CD4-positive, CD25-positive, alpha-beta regulatory T cell (primary cell): ENCODE data around the gene UBE2L3. TPM values are rescaled to one million over a fixed set of nuclear protein-coding genes. Genes with fewer than 3 reads are reported as not detected.
"Not testable (repeated sequence)": the region's sequence is repeated elsewhere in the genome, so short reads cannot be mapped to it uniquely, and the experiment has no call there.

Source experiments
- ATAC-seq, 2 donors: fragments of 150-1000 bp; cut with Tn5 transposase; one replicate each; pipeline ENCODE4 v1.10.0; 2021; ENCODE audit warnings: low read depth in 2 of 2, moderate number of reproducible peaks in 2 of 2, moderate library complexity in 1 of 2
- DNase-seq, 3 donors: peaks; one replicate each; pipeline versions ENCODE4 v3.0.0 to v3.0.0-alpha.2; 2012 to 2022; ENCODE audit warnings: mixed read lengths in 1 of 3
- H3K27ac ChIP-seq: one replicate; pipeline ENCODE4 v1.7.0; 2013; ENCODE audit warnings: mild to moderate bottlenecking, low read length; ENCODE audit not compliant: insufficient read depth, poor library complexity, severe bottlenecking
- H3K27me3 ChIP-seq: one replicate; pipeline ENCODE4 v1.7.0; 2013; ENCODE audit warnings: low read length; ENCODE audit not compliant: control insufficient read depth, insufficient read depth
- H3K36me3 ChIP-seq: one replicate; pipeline ENCODE4 v1.7.0; 2013; ENCODE audit warnings: mild to moderate bottlenecking, low read length, moderate library complexity; ENCODE audit not compliant: control insufficient read depth, insufficient read depth
- H3K4me1 ChIP-seq: 2 replicates; pipeline ENCODE4 v1.7.0; 2013; ENCODE audit warnings: mild to moderate bottlenecking, low read length; ENCODE audit not compliant: insufficient read depth, control insufficient read depth, poor library complexity, severe bottlenecking
- H3K4me3 ChIP-seq: one replicate; pipeline ENCODE4 v1.7.0; 2013; ENCODE audit warnings: low read depth, mild to moderate bottlenecking, low read length, moderate library complexity
- H3K9me3 ChIP-seq, 2 experiments: 1 replicate in 1 of 2; 2 replicates in 1 of 2; pipeline ENCODE4 v1.7.0; 2013; ENCODE audit warnings: low read length in 2 of 2, mild to moderate bottlenecking in 1 of 2, moderate library complexity in 1 of 2; ENCODE audit not compliant: control insufficient read depth in 2 of 2
- H3K27ac Mint-ChIP-seq, 3 donors: one replicate each; pipeline ENCODE4 v1.8.0; 2020 to 2022; ENCODE audit warnings: mild to moderate bottlenecking in 3 of 3, mixed read lengths in 3 of 3, moderate library complexity in 2 of 3
- H3K27me3 Mint-ChIP-seq: one replicate; pipeline ENCODE4 v1.8.0; 2022; ENCODE audit warnings: mild to moderate bottlenecking, mixed read lengths
- H3K36me3 Mint-ChIP-seq: one replicate; pipeline ENCODE4 v1.8.0; 2020; ENCODE audit warnings: mixed read lengths
- H3K4me1 Mint-ChIP-seq, 4 donors: one replicate each; pipeline ENCODE4 v1.8.0; 2020 to 2022; ENCODE audit warnings: mixed read lengths in 4 of 4, mild to moderate bottlenecking in 1 of 4
- H3K4me3 Mint-ChIP-seq, 4 donors: one replicate each; pipeline ENCODE4 v1.8.0; 2020 to 2022; ENCODE audit warnings: mild to moderate bottlenecking in 4 of 4, mixed read lengths in 4 of 4, moderate library complexity in 3 of 4
- H3K9me3 Mint-ChIP-seq, 7 donors: one replicate each; pipeline ENCODE4 v1.8.0; 2020 to 2022; ENCODE audit warnings: mixed read lengths in 7 of 7, mild to moderate bottlenecking in 3 of 7, moderate library complexity in 2 of 7
- polyA plus RNA-seq, 4 donors: library from polyadenylated mRNA; unstranded; fragments of 300-500 nt; fragmentation: Illumina TruSeq; gene quantifications; one replicate each; pipeline ENCODE4 v1.2.3, GENCODE V29; 2021
- total RNA-seq: library from RNA; stranded (reverse); gene quantifications from one replicate; pipeline ENCODE4 v1.2.3, GENCODE V29; 2022

Gene UBE2L3
- total and polyA plus RNA-seq, 5 donors from 2014 or later = 33.7 to 124 (median 104) TPM

- H3K4me3 Mint-ChIP-seq = peak overlapping the region in 1 of 4 donors; percentile 79
- no peaks in the 10 kb centered on the region for H3K27me3 Mint-ChIP-seq
Measured at GRCh38 chr22:21635771-21636510, 68.4 kb downstream of the UBE2L3 start.

GRCh38 chr22:21636629-21637218, 69.2 kb downstream of the UBE2L3 start:
- H3K4me1 ChIP-seq = peaks cover 6% of the 10 kb centered on the region
- no peaks in the 10 kb centered on the region for H3K9me3 ChIP-seq
- no peaks in the 10 kb centered on the region for H3K36me3 ChIP-seq
- Mint-ChIP-seq H3K27me3 (peaks cover 1% of the 10 kb centered on the region), H3K4me1 (peaks cover 0 to 18% (median 13%) of the 10 kb centered on the region in 4 donors), H3K27ac (no peak overlapping the region), H3K36me3 (no peaks in the 10 kb centered on the region), H3K4me3 (peak overlapping the region in 1 of 4 donors; percentile 79), H3K9me3 (peaks cover 0 to 1% (median 0%) of the 10 kb centered on the region in 7 donors)
- H3K27me3 ChIP-seq = no peaks in the 10 kb centered on the region
- H3K4me3 ChIP-seq = no peak overlapping the region
- DNase-seq (no peak), ATAC-seq (no peak)
- H3K27ac ChIP-seq = no peak overlapping the region

More at GRCh38 chr22:21635771-21636510, 68.4 kb downstream of the UBE2L3 start:
- Histone ChIP-seq H3K4me3 (no peak overlapping the region), H3K27me3 (no peaks in the 10 kb centered on the region), H3K36me3 (no peaks in the 10 kb centered on the region), H3K9me3 (no peaks in the 10 kb centered on the region), H3K4me1 (no peaks in the 10 kb centered on the region), H3K27ac (no peak overlapping the region)
- H3K4me1 Mint-ChIP-seq = peaks cover under 1 to 17% (median 11%) of the 10 kb centered on the region in 4 donors
- H3K27ac Mint-ChIP-seq = no peak overlapping the region
- H3K9me3 Mint-ChIP-seq = peaks cover 0 to 1% (median 0%) of the 10 kb centered on the region in 7 donors
- ATAC-seq (no peak), DNase-seq (no peak)
- no peaks in the 10 kb centered on the region for H3K36me3 Mint-ChIP-seq

DNA sequence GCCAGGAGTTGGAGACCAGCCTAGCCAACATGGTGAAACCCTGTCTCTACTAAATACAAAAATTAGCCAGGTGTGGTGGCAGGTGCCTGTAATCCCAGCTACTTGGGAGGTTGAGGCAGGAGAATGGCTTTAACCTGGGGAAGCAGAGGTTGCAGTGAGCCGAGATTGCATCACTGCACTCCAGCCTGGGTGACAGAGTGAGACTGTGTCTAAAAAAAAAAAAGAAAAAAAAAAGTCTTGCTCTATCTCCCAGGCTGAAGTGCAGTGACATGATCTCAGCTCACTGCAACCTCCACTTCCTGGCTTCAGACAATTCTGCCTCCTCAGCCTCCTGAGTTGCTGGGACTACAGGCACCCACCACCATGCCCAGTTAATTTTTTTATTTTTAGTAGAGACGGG, 69.9 kb downstream of the UBE2L3 start:
- H3K36me3 Mint-ChIP-seq, ATAC-seq, H3K27ac ChIP-seq: not testable (repeated sequence)

DNA sequence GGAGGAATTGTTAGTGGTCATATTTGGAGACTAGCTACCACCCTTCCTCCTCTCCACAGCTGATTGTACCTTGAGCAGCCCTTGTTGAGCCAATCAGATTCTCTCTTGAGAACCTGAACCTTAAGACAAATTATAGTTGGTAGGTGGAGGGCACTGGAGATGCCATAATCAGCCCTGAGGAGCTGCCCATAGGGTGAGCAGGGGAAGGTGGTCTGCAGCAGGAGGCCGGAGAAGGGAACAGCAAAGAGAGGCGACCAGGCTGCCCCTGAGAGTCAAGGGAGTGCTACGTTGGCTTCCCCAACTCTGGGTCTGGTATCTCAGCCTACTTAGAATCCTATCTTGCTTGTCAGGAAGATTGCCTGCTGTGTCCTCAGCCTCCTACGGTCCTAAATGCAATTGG, 71.8 kb downstream of the UBE2L3 start:
- Histone ChIP-seq H3K27ac (no peak overlapping the region), H3K36me3 (no peaks in the 10 kb centered on the region), H3K4me1 (peaks cover 21% of the 10 kb centered on the region), H3K27me3 (no peaks in the 10 kb centered on the region), H3K9me3 (no peaks in the 10 kb centered on the region), H3K4me3 (no peak overlapping the region)
- Mint-ChIP-seq H3K4me1 (peaks cover 0 to 25% (median 20%) of the 10 kb centered on the region in 4 donors), H3K27ac (no peak overlapping the region), H3K36me3 (peaks cover 10% of the 10 kb centered on the region), H3K9me3 (peaks cover 0 to 1% (median 0%) of the 10 kb centered on the region in 7 donors), H3K27me3 (peaks cover 6% of the 10 kb centered on the region), H3K4me3 (peak overlapping the region in 1 of 4 donors; percentile 56)
- no peak for DNase-seq
- ATAC-seq = no peak

More for the DNA sequence above, 69.9 kb downstream of the UBE2L3 start:
- H3K4me1 ChIP-seq = peaks cover 11% of the 10 kb centered on the region
- not testable (repeated sequence) for H3K27me3 ChIP-seq, H3K9me3 Mint-ChIP-seq, H3K27ac Mint-ChIP-seq, H3K4me3 ChIP-seq, H3K4me3 Mint-ChIP-seq, H3K27me3 Mint-ChIP-seq, H3K36me3 ChIP-seq, H3K9me3 ChIP-seq, DNase-seq
- H3K4me1 Mint-ChIP-seq = peaks cover 0 to 17% (median 13%) of the 10 kb centered on the region in 4 donors

DNA sequence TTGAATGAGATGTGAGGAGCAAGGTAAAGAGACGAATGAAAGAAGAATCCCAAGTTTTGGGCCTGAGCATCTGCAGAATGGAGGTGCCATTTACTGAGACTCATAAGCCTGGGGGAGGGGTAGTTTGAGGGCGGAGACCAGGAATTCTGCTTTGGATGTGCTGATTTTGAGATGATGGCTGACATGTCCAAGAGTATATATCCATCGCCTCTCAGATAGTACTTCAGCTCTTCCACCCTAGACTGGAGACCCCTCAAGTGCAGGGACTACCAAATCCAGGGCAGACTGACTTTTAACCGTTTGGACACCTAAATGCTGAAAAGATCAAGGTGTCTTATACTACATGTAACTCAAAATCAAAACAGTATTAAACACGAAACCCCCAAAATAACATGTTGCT, 73.3 kb downstream of the UBE2L3 start:
- ATAC-seq (no peak), DNase-seq (no peak)
- H3K27ac Mint-ChIP-seq = peak overlapping the region in 1 of 3 donors; percentile 23
- no peak overlapping the region for H3K27ac ChIP-seq
- H3K36me3 Mint-ChIP-seq = peaks cover 10% of the 10 kb centered on the region
- peaks cover 6% of the 10 kb centered on the region for H3K27me3 Mint-ChIP-seq
- no peaks in the 10 kb centered on the region for H3K9me3 ChIP-seq
- H3K36me3 ChIP-seq = no peaks in the 10 kb centered on the region
- peaks cover 0 to 25% (median 20%) of the 10 kb centered on the region in 4 donors for H3K4me1 Mint-ChIP-seq
- peak overlapping the region; percentile 69 for H3K4me3 ChIP-seq
- H3K4me1 ChIP-seq = peaks cover 21% of the 10 kb centered on the region
- H3K9me3 Mint-ChIP-seq = no peaks in the 10 kb centered on the region
- no peaks in the 10 kb centered on the region for H3K27me3 ChIP-seq
- H3K4me3 Mint-ChIP-seq = peak overlapping the region; percentile 86 to 90 (median 88)

GRCh38 chr22:21641417-21641788, 73.9 kb downstream of the UBE2L3 start:
- Mint-ChIP-seq H3K27me3 (peaks cover 6% of the 10 kb centered on the region), H3K36me3 (peaks cover 13% of the 10 kb centered on the region), H3K4me1 (peaks cover under 1 to 28% (median 21%) of the 10 kb centered on the region in 4 donors), H3K4me3 (peak overlapping the region; percentile 86 to 90 (median 88)), H3K9me3 (no peaks in the 10 kb centered on the region), H3K27ac (peak overlapping the region in 2 of 3 donors; percentile 84 to 95)
- H3K27ac ChIP-seq = peak overlapping the region; percentile 56
- no peak for DNase-seq
- H3K4me1 ChIP-seq = peaks cover 23% of the 10 kb centered on the region
- ATAC-seq = no peak
- H3K27me3 ChIP-seq = no peaks in the 10 kb centered on the region
- H3K4me3 ChIP-seq = peak overlapping the region; percentile 69
- no peaks in the 10 kb centered on the region for H3K9me3 ChIP-seq
- no peaks in the 10 kb centered on the region for H3K36me3 ChIP-seq

DNA sequence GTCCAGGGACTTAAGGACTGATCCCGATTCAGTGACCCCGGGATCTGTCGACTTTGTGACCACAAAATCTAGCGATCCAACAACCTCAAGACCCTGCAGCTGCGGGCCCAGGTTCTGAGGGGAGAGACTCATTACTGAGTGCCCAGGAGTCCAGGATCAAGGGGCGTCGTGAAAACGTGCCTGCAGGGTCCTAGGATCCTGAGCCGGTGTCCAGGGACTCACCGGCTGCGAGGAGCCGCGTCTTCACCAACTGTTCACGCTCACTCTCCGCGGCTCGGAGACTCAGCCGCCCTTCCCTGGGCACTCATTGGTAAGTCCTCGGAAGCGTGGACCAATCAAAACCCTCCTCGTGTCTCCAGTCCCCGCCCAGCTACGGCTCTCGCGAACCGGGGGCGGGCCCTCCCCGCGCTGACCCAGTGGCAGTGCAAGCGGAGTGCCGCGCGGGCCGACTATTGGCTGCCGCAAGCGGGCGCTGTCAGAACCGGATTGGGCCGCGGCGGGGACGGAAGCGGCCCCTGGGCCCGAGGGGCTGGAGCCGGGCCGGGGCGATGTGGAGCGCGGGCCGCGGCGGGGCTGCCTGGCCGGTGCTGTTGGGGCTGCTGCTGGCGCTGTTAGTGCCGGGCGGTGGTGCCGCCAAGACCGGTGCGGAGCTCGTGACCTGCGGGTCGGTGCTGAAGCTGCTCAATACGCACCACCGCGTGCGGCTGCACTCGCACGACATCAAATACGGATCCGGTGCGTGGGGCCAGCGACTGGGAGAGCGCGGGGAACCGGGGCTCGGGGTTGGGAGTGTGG, 74.5 kb downstream of the UBE2L3 start, which contains the start of gene SDF2L1:
Gene SDF2L1 (plus strand): TSS at position 514 of the 795 bp plus-strand sequence. CDS start 35 bp downstream, at position 549.
- peaks cover 6% of the 10 kb centered on the region for H3K27me3 Mint-ChIP-seq
- Histone ChIP-seq H3K27ac (peak within 1 kb of the TSS; percentile 78), H3K36me3 (no peaks in the 10 kb centered on the region), H3K4me3 (peak within 1 kb of the TSS; percentile 69), H3K4me1 (peaks cover 29% of the 10 kb centered on the region), H3K27me3 (no peaks in the 10 kb centered on the region), H3K9me3 (no peaks in the 10 kb centered on the region)
- H3K36me3 Mint-ChIP-seq = peaks cover 19% of the 10 kb centered on the region
- no peaks in the 10 kb centered on the region for H3K9me3 Mint-ChIP-seq
- peaks cover 7 to 33% (median 27%) of the 10 kb centered on the region in 4 donors for H3K4me1 Mint-ChIP-seq
- DNase-seq (peak; percentile 97 to 99 (median 99)), ATAC-seq (peak; percentile 97 to 99)
- peak within 1 kb of the TSS; percentile 86 to 90 (median 88) for H3K4me3 Mint-ChIP-seq
- H3K27ac Mint-ChIP-seq = peak within 1 kb of the TSS; percentile 84 to 97 (median 95)
